ENCODE data around the gene WDR70. TPM values are rescaled to one million over a fixed set of nuclear protein-coding genes. Genes with fewer than 3 reads are reported as not detected.

Gene WDR70
- total RNA-seq, 2 experiments from 2014 or later, result 39.1 to 39.3 TPM

DNA sequence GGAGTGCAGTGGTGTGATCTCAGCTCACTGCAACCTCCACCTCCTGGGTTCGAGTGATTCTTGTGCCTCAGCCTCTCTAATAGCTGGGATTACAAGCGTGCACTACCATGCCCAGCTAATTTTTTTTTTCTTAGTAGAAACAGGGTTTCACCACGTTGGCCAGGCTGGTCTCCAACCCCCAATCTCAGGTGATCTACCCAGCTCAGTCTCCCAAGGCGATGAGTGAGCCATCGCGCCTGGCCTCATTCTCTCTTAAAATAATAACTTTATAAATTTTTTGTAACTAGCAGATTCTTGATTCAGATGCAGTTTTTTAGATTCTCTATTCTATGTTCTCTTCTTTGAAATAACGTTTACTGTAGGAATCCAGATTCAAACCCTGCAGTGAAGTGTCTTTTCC is 333.6 kb downstream of the WDR70 start:
- H3K36me3 Mint-ChIP-seq, result peaks cover 7% of the 10 kb centered on the region
- H3K27me3 Mint-ChIP-seq, result no peaks in the 10 kb centered on the region
- ATAC-seq (no peak), DNase-seq (no peak)
- CTCF ChIA-PET, result no interaction called here
- no peak overlapping the region for H3K27ac Mint-ChIP-seq
- no peaks in the 10 kb centered on the region for H3K9me3 Mint-ChIP-seq (ENCODE audit: low read depth)
- peaks cover 3% of the 10 kb centered on the region for H3K4me1 Mint-ChIP-seq
- H3K4me3 Mint-ChIP-seq, result no peak overlapping the region

DNA sequence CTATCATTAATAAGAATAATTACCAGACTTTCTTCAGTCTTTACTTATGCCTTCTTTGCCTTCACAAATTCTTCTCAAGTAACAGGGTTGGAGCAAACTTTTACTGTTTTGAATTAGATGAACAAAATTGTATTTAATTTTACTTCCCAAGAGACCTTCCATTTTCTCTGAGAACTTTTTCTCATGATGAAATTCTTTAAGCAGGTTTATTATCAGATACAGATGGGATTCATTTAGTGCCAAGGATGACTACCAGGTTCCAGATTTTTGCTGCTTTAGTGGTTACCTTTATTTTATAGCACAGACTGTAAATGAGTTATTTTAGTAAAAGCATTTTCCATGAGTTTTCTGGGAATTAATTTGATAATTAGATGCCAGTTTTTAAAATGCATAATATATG is 335.6 kb downstream of the WDR70 start:
- Mint-ChIP-seq H3K27ac (no peak overlapping the region), H3K27me3 (no peaks in the 10 kb centered on the region), H3K36me3 (peaks cover 6% of the 10 kb centered on the region), H3K4me3 (no peak overlapping the region), H3K4me1 (peaks cover 3% of the 10 kb centered on the region), H3K9me3 (ENCODE audit: low read depth) (no peaks in the 10 kb centered on the region)
- ATAC-seq (no peak), DNase-seq (no peak)
- CTCF ChIA-PET, result no interaction called here

DNA sequence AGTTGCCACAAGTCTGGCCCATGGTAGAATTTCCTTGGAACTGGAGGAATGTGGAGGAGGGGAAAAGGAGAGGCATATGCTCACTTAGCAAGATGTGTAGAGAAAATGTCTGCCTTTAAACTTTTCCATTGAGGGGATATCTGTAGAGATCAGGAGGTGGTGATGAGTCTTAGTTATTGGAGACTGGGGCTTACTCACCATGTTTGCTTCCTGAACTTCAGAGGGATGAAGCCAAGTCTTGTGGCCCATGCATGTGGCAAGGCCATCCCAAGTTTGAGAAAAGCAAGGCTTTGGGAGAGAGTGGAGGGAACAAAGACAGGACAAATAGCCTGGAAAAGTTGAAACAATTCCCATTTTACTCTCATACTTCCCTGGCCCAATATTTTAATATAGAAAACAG is 336.2 kb downstream of the WDR70 start:
- no peak overlapping the region for H3K27ac Mint-ChIP-seq
- peaks cover 10% of the 10 kb centered on the region for H3K36me3 Mint-ChIP-seq
- ATAC-seq (no peak), DNase-seq (no peak)
- CTCF ChIA-PET, result no interaction called here
- no peak overlapping the region for H3K4me3 Mint-ChIP-seq
- H3K27me3 Mint-ChIP-seq, result peaks cover 3% of the 10 kb centered on the region
- H3K9me3 Mint-ChIP-seq (ENCODE audit: low read depth), result no peaks in the 10 kb centered on the region
- peaks cover 5% of the 10 kb centered on the region for H3K4me1 Mint-ChIP-seq

DNA sequence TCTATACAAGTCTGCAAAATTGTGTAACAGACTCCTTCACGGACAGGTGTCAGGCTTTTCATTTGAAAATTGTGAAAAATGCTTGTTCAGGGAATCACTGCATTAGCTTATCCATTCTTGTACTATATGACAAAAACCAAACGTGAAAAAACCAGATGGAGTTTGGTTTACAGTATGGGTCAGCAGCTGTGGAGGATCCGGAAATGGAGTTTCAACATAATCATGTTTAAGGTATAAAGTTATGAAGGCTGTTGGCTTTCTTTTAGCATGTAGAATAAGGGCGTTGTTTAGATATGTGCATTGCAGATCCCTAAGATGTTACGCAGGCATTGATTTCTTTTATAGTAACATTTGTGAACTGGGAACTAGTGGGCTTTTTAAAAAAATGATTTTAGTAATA is 336.9 kb downstream of the WDR70 start:
- peaks cover 16% of the 10 kb centered on the region for H3K36me3 Mint-ChIP-seq
- no peak for ATAC-seq

DNA sequence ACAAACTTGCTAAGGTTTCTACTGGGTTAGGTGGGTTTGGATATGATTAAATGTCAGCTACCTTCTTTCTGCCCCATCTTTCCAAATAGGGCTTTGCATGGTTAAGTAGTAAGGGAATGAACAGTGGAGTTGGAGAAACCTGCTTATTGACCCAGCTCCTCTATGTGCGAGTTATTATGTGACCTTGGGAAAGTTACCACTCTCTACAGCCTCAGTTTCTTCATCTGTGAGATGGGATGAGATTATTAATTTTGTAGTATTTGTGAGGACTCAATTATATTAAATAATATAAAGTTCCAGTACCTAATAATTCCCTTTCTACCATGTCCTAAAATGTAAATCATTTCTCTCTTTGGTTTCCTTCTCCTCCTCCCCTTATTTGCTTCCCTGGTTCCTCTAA is 337.3 kb downstream of the WDR70 start:
- Mint-ChIP-seq H3K9me3 (ENCODE audit: low read depth) (no peaks in the 10 kb centered on the region), H3K4me1 (peaks cover 14% of the 10 kb centered on the region), H3K27me3 (peaks cover 6% of the 10 kb centered on the region), H3K36me3 (peaks cover 18% of the 10 kb centered on the region), H3K27ac (no peak overlapping the region), H3K4me3 (no peak overlapping the region)
- CTCF ChIA-PET, result no interaction called here
- DNase-seq (no peak), ATAC-seq (no peak)

More for the DNA sequence above, 336.9 kb downstream of the WDR70 start:
- H3K4me1 Mint-ChIP-seq, result peaks cover 11% of the 10 kb centered on the region
- H3K4me3 Mint-ChIP-seq, result no peak overlapping the region
- no peaks in the 10 kb centered on the region for H3K9me3 Mint-ChIP-seq (ENCODE audit: low read depth)
- H3K27me3 Mint-ChIP-seq, result peaks cover 6% of the 10 kb centered on the region
- CTCF ChIA-PET, result no interaction called here
- DNase-seq, result no peak
- H3K27ac Mint-ChIP-seq, result no peak overlapping the region

DNA sequence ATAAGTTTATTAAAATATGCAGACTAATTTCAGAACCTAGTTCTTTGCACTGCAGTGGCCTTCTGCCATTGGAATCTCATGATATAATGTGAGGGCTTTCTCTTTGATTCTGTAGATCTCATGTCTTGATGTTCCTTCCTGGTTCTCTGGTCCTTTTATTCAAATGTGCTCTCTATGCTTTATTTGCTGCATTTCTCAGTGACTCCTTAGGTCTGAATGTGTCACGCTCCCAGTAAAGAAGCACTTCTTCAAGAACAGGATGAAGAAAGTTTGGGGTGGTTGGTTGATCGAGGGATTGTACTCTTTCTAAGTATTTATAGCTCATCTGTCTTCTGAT is 338.1 kb downstream of the WDR70 start:
- Mint-ChIP-seq H3K4me3 (no peak overlapping the region), H3K36me3 (peaks cover 18% of the 10 kb centered on the region), H3K27ac (no peak overlapping the region), H3K27me3 (peaks cover 6% of the 10 kb centered on the region), H3K9me3 (ENCODE audit: low read depth) (no peaks in the 10 kb centered on the region), H3K4me1 (peaks cover 20% of the 10 kb centered on the region)
- DNase-seq (no peak), ATAC-seq (no peak)
- CTCF ChIA-PET, result no interaction called here

DNA sequence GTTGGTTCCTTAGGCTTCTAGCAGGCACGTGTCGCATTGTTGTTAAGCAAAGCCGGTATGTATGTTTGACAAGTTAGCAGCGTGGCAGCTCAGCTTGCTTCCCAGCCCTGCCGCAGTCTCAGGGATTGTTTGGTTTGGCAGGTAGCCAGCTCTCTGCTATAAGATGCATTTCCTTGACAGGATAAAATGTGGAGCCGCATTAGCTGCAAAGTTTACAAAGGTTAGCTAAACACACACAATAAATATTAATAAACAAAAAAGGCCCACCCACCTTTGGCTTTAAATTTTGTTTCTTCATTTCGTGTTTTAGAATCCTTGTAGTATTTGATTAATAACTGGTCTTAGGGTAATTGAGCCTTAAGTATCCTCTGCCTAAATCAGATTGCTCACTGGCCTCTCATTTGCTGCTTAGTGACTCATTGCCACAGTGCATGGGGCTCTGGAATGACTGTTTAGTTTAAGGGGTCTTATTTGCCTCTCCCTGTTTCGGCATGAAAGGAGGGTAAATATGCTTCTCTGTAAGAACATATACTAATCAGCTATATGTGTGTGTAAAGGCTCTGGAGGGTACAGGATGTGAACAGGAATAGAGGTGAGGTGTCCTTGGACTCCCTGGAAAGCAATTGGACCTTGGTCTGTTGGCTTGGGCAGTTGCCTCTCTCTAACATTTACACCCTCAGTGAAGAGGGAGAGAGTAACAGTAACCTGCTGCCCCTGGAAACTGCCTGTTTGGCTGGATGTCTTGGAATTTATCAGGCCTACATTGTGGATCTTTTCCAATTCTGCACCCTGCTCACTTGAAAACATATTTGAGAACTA is 338.7 kb downstream of the WDR70 start:
- Mint-ChIP-seq H3K27me3 (peaks cover 6% of the 10 kb centered on the region), H3K4me1 (peaks cover 26% of the 10 kb centered on the region), H3K4me3 (no peak overlapping the region), H3K27ac (no peak overlapping the region), H3K9me3 (ENCODE audit: low read depth) (no peaks in the 10 kb centered on the region), H3K36me3 (peaks cover 19% of the 10 kb centered on the region)
- ATAC-seq (no peak), DNase-seq (no peak)
- CTCF ChIA-PET, result no interaction called here

DNA sequence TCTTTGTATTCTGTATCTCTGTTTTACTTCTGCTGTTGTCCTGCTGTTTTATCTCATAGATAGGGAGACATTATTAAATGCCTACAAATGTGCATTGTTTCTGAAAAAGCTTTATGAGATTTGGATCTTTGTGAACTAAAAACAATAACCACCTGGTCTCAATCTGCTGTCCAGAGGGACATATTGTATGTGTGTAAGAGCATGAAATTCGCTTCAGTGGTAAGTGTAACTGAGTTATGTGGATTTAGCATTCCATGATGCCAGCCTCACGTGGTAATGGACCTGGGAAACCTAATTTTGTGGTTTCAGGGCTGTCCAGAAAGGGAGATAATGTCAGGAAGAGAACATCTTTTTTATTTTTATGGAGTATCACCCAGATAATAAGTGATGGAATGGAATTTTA is 341.4 kb downstream of the WDR70 start:
- Mint-ChIP-seq H3K4me3 (no peak overlapping the region), H3K27me3 (peaks cover 6% of the 10 kb centered on the region), H3K27ac (no peak overlapping the region), H3K4me1 (peaks cover 35% of the 10 kb centered on the region), H3K9me3 (ENCODE audit: low read depth) (no peaks in the 10 kb centered on the region), H3K36me3 (peaks cover 20% of the 10 kb centered on the region)
- CTCF ChIA-PET, result interaction anchor here (1.8 kb wide), 1 partner anchor 17 kb away, joined by 7 read pairs; no protein-coding TSS in a partner anchor
- DNase-seq (no peak), ATAC-seq (no peak)

DNA sequence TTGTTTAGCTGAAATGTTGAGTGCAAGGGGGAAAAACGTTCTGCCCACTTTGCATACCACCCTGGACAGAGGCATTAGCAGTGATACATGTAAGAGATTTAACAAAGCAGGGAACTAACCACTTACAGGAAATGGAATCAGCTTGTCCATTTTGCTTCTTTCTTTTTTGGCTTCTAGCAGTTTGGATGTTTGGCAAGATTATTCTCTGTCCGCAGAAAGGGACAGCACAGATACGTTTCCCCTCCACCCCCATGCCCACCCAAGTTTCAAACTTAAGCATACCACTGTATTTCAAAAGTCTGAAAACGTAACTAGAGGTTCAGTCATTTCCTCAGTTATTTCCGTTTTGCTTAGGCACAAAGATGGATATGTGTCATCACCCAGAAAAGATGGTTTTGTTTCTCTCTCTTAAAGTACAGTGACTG is 342.3 kb downstream of the WDR70 start:
- peak; percentile 69 for DNase-seq
- Mint-ChIP-seq H3K4me3 (peak overlapping the region; percentile 56), H3K4me1 (peaks cover 35% of the 10 kb centered on the region), H3K36me3 (peaks cover 24% of the 10 kb centered on the region), H3K27me3 (peaks cover 6% of the 10 kb centered on the region), H3K27ac (peak overlapping the region; percentile 82), H3K9me3 (ENCODE audit: low read depth) (no peaks in the 10 kb centered on the region)
- CTCF ChIA-PET, result interaction anchor here (1.2 to 2.4 kb wide), 4 partner anchors 14 to 720 kb away, joined by 3 to 7 read pairs (median 4); partner anchors contain the start of gene NUP155
- peak; percentile 68 for ATAC-seq

DNA sequence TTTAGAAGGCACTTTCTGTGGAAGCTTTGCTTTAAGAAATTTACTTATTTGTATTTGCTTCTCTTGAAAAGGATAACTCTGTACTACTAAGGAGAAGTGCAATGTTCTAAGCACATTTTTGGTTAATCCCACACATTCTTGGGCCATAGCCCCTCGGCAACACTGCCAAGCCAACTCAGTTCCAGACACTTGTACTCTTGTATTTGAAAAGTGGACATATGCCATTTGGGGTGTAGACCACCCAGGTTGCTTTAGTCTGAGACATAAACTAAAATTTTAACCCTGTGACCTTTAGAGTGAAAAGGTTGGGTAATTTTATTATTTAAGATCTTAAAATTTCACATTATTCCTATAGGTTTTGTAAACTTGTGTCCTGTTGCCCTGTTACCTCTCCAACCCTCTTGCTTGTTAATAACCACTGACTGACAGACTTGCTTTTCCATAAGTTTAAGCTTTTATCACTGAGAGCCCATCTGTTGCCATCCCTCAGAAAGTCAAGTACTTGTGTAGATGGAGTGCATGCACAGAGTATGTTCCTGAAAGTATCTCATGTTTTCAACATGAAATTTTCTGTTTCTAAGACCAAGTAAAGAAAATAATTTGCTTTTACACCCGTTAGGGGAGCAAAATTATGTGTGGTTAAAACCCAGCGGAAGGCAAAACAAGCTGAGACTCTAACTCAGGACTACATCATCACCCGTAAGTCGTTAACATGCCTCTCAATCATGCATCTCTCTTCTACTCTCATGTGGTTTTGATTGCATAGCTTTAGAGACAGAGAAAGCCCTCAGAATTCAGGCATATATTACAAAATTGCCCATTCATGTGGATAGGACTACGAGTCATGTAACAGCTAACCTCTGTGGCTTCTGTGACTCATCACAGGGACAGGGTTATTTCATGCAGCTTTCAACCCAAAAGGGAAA is 343.4 kb downstream of the WDR70 start:
- Mint-ChIP-seq H3K9me3 (ENCODE audit: low read depth) (no peaks in the 10 kb centered on the region), H3K27me3 (peaks cover 6% of the 10 kb centered on the region), H3K27ac (peak overlapping the region; percentile 85), H3K36me3 (peaks cover 24% of the 10 kb centered on the region), H3K4me1 (peaks cover 35% of the 10 kb centered on the region), H3K4me3 (peak overlapping the region; percentile 56)
- ATAC-seq (peak; percentile 89), DNase-seq (peak; percentile 79)
- CTCF ChIA-PET, result interaction anchor here (0.8 to 2.4 kb wide), 9 partner anchors 13 to 719 kb away, joined by 3 to 13 read pairs (median 4); partner anchors contain the start of gene NUP155

DNA sequence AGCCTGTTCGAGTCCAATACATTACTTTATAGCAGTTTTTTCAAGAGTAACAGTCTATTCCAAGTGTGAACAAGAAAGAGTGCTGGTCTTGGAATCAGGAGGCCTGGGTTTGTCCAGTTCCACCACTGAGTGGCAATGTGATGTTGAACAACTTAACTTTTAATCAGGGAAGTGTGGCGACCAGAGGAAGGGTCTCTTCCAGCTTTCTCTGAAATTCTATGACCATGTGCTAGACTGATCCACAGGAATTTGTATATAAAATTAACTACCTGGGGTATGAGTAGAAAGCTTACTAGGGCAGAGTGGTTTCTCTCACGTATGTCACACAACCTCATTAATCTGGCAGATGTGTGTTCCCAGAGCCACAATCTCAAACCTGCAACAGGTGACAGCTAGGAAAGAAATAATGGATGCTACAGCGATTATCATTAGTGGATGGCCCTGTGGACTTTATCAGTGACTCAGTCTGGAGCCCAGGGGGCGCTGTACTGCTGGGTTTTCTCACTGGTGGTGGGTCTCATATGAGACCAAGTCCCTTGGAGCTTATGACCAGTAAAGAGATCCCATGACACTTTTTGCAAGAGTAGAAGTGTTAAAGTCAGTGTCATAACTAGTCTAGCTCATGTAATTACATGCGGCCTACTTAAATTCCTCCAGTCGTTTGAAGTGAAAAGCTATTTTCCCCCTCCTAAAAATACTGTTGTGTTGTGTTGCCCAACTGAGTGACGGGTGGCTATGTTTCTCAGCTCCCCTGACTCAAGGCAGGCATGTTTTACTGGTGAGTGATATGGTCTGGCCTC is 344.2 kb downstream of the WDR70 start:
- Mint-ChIP-seq H3K9me3 (ENCODE audit: low read depth) (no peaks in the 10 kb centered on the region), H3K4me3 (no peak overlapping the region), H3K27ac (peak overlapping the region; percentile 85), H3K36me3 (peaks cover 26% of the 10 kb centered on the region), H3K4me1 (peaks cover 35% of the 10 kb centered on the region), H3K27me3 (peaks cover 6% of the 10 kb centered on the region)
- peak; percentile 45 for DNase-seq
- ATAC-seq, result no peak
- CTCF ChIA-PET, result interaction anchor here (0.8 to 2.4 kb wide), 7 partner anchors 12 to 352 kb away, joined by 3 to 13 read pairs (median 4); partner anchors contain the start of gene NUP155

DNA sequence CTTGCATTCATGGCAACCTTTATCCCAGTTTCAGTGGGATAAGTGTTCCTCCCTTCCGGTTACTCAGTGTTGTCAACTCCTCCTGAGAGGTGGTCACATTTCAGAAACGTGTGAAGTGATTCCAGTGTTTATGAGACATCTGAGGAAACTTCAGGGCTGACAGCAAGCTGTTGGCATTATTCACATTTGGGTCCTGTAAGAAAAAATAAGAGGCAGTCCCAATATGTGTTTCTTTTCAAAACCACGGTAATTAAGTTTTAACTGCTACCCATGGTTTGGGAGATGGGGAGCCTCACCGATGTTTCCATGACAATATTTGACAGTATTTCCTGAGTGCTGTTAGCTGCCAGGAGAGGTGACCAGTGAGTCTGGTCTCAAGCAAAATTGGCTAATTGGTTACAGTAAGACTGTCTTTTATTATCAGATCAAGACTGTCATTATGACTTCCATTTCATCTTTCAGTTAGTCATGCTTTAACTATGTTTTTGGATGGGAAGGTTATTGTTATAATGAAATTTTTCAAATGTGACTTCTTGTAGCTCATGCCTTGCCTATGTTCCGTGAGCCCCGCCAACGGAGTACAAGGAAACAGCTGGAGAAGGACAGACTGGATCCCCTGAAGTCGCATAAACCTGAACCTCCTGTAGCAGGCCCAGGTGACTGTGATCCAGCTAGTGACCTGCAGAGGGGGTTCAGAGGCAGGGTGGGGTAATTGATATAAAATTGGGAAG is 345.4 kb downstream of the WDR70 start:
- H3K4me3 Mint-ChIP-seq, result no peak overlapping the region
- peaks cover 6% of the 10 kb centered on the region for H3K27me3 Mint-ChIP-seq
- H3K27ac Mint-ChIP-seq, result no peak overlapping the region
- DNase-seq, result no peak
- peaks cover 35% of the 10 kb centered on the region for H3K4me1 Mint-ChIP-seq
- CTCF ChIA-PET, result interaction anchor here (0.9 kb wide), 1 partner anchor 11 kb away, joined by 3 read pairs; no protein-coding TSS in a partner anchor
- no peak for ATAC-seq
- no peaks in the 10 kb centered on the region for H3K9me3 Mint-ChIP-seq (ENCODE audit: low read depth)
- H3K36me3 Mint-ChIP-seq, result peaks cover 35% of the 10 kb centered on the region

Measured in activated CD8-positive, alpha-beta memory T cell treated with anti-CD3 and anti-CD28 coated beads, Interleukin-2, amount 10 ng/mL, durations not matched to agents 7 days and 5 days (primary cell).